Esophagus muscularis mucosa (tissue), 4 donors: Measurements from ENCODE around the gene CCDC88C. TPM values are rescaled to one million over a fixed set of nuclear protein-coding genes. Genes with fewer than 3 reads are reported as not detected.

Source experiments
- DNase-seq: peaks from one replicate; pipeline ENCODE4 v3.0.0-alpha.2; 2017; ENCODE audit errors: extremely low spot score
- H3K27ac ChIP-seq, 4 donors: fragments of 200-600 bp; sonication (generic); replicated peaks in 1 of 4; 1 replicate in 3 of 4; 2 replicates in 1 of 4; pipeline ENCODE4 v1.5.1; 2016 to 2019; ENCODE audit warnings: mild to moderate bottlenecking in 1 of 4
- H3K27me3 ChIP-seq, 4 donors: fragments of 200-600 bp; sonication (generic); one replicate each; pipeline versions ENCODE4 v1.5.1 to v1.6.0; 2016 to 2019
- H3K36me3 ChIP-seq, 4 donors: fragments of 200-600 bp; sonication (generic); one replicate each; pipeline ENCODE4 v1.5.1; 2016 to 2019
- H3K4me1 ChIP-seq, 4 donors: fragments of 200-600 bp; sonication (generic); one replicate each; pipeline ENCODE4 v1.5.1; 2016 to 2019
- H3K4me3 ChIP-seq, 4 donors: fragments of 200-600 bp; sonication (generic); 1 replicate in 2 of 4; 2 replicates in 2 of 4; pipeline ENCODE4 v1.5.1; 2016 to 2019; ENCODE audit warnings: mild to moderate bottlenecking in 4 of 4, moderate library complexity in 1 of 4
- H3K9me3 ChIP-seq, 4 donors: fragments of 200-600 bp; sonication (generic); 1 replicate in 3 of 4; 2 replicates in 1 of 4; pipeline ENCODE4 v1.5.1; 2016 to 2019
- EP300 ChIP-seq: sonication (generic); formaldehyde crosslinking; IDR thresholded peaks from one replicate; pipeline ENCODE4 v1.6.1; 2017; ENCODE audit warnings: antibody characterized with exemption
- POLR2A ChIP-seq: fragments of 450-650 bp; IDR thresholded peaks from one replicate; pipeline ENCODE4 v1.6.1; 2017; ENCODE audit warnings: antibody characterized with exemption, moderate library complexity, mild to moderate bottlenecking, low read depth
- POLR2AphosphoS5 ChIP-seq, 2 donors: sonication (generic); formaldehyde crosslinking; IDR thresholded peaks; one replicate each; pipeline ENCODE4 v1.6.1; 2017; ENCODE audit warnings: antibody characterized with exemption in 2 of 2
- WGBS: methylation state at CpG from one replicate; pipeline ENCODE4 v1.1.5; 2018; 5-methylcytosine and 5-hydroxymethylcytosine counted together
- intact Hi-C: fragments of 100-400 bp; cut with DNase I; formaldehyde crosslinking; loops from one replicate; pipeline ENCODE4 v1.15.1; 2023
- total RNA-seq, 4 donors: library from RNA; depleted of rRNA; stranded (reverse); fragments of >200 nt; gene quantifications; one replicate each; pipeline versions ENCODE4 v1.1.0 to v1.2.1, GENCODE V29; 2016
- TF ChIP-seq, protein P1 (sequence below), 3 experiments: fragments of 200-600 bp in 2 of 3; fragments of 450-650 bp in 1 of 3; sonication (generic) in 2 of 3; IDR thresholded peaks; one replicate each; pipeline ENCODE4 v1.5.1; 2017 to 2019; ENCODE audit warnings: antibody characterized with exemption in 3 of 3, mild to moderate bottlenecking in 2 of 3, moderate library complexity in 1 of 3

CCDC88C gene
- total RNA-seq, 4 donors from 2014 or later: 4.2 to 6.3 (median 5.6) TPM

DNA sequence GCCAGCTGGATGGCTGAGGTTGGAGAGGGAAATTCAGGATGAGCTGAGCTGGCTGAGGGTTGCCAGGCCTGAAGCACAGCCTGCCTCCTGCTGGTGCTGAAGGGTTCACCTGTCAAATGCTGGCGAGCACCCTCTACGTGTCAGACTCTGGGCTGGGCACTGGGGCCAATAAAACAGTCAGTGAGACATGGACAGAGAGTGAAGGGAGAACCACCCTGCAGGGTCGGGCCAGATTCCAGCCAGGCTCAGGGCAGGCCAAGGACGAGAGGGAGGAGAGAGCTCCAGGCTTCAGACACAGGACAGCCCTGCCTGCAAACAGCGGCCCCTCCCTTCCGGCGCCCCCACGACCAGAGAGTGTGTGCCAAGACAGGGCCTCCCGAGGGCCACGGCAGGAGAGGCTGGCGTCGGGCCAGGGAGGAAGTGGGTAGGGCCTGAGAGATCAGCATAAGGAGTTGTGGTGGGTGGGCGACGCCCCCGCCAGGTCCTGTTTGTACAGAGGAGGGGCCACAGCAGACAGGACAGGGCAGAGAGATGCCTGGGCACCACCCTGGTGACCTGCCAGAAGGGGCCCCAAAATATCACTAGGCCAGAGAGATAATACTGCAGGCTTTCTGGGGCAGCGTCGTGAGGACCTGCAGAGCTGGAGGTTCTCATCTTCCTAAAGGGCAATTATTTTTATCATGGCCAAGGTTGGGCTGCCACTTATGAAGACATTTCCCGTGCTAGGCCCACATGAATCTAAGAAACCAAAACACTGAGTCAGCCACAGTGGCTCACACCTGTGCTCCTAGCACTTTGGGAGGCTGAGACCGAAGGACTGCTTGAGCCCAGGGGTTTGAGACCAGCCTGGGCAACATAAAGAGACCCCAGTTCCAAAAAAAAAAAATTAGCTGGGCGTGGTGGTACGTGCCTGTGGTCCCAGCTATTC, 100.0 kb downstream of the CCDC88C start:
- H3K27me3 ChIP-seq: peaks cover 0 to 5% (median 0%) of the 10 kb centered on the region in 4 donors
- no peaks in the 10 kb centered on the region for H3K9me3 ChIP-seq
- H3K4me1 ChIP-seq: peaks cover 14 to 25% (median 19%) of the 10 kb centered on the region in 4 donors
- intact Hi-C loops: no loop called here
- peaks cover 0 to 25% (median 9%) of the 10 kb centered on the region in 4 donors for H3K36me3 ChIP-seq
- no peak for TF ChIP-seq EP300
- TF ChIP-seq, protein P1, sequence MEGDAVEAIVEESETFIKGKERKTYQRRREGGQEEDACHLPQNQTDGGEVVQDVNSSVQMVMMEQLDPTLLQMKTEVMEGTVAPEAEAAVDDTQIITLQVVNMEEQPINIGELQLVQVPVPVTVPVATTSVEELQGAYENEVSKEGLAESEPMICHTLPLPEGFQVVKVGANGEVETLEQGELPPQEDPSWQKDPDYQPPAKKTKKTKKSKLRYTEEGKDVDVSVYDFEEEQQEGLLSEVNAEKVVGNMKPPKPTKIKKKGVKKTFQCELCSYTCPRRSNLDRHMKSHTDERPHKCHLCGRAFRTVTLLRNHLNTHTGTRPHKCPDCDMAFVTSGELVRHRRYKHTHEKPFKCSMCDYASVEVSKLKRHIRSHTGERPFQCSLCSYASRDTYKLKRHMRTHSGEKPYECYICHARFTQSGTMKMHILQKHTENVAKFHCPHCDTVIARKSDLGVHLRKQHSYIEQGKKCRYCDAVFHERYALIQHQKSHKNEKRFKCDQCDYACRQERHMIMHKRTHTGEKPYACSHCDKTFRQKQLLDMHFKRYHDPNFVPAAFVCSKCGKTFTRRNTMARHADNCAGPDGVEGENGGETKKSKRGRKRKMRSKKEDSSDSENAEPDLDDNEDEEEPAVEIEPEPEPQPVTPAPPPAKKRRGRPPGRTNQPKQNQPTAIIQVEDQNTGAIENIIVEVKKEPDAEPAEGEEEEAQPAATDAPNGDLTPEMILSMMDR (IDR thresholded peaks at IDR 0.05): peak in 1 of 3 experiments; percentile 7
- peak overlapping the region in 2 of 4 donors; percentile 30 to 31 for H3K27ac ChIP-seq
- DNase-seq: no peak
- WGBS: 64% methylated on average over 10 of the region's 21 CpGs
- H3K4me3 ChIP-seq: no peak overlapping the region

DNA sequence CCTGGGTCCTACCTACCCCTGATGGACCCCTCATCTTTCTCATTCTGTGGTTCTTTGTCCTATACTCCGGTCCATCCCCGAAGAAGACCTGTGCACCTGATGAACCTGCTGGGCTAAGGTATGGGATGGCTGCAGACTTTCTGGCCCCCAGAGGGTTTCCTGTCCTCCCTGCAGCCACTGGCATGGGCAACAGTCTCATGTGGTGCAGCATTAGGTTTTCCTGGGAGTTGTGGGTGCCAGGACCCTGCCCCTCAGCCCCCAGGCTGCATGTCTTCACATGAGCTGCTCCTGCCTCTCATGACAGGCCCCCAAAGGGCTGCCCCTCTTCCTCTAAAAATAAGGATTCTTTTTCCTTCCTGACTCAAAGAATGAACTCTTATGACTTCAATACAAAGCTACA, 100.9 kb downstream of the CCDC88C start:
- Histone ChIP-seq H3K27ac (no peak overlapping the region), H3K36me3 (peaks cover 0 to 25% (median 9%) of the 10 kb centered on the region in 4 donors), H3K4me3 (no peak overlapping the region), H3K27me3 (peaks cover 0 to 5% (median 0%) of the 10 kb centered on the region in 4 donors), H3K9me3 (no peaks in the 10 kb centered on the region), H3K4me1 (peaks cover 14 to 21% (median 19%) of the 10 kb centered on the region in 4 donors)
- TF ChIP-seq, protein P1 (IDR thresholded peaks at IDR 0.05): no peak
- no peak for TF ChIP-seq POLR2AphosphoS5 (IDR thresholded peaks at IDR 0.05)
- TF ChIP-seq POLR2A: no peak
- no peak for TF ChIP-seq EP300
- DNase-seq: no peak
- 88% methylated on average over 2 of the region's 2 CpGs for whole genome bisulfite sequencing
- intact Hi-C loops: no loop called here

DNA sequence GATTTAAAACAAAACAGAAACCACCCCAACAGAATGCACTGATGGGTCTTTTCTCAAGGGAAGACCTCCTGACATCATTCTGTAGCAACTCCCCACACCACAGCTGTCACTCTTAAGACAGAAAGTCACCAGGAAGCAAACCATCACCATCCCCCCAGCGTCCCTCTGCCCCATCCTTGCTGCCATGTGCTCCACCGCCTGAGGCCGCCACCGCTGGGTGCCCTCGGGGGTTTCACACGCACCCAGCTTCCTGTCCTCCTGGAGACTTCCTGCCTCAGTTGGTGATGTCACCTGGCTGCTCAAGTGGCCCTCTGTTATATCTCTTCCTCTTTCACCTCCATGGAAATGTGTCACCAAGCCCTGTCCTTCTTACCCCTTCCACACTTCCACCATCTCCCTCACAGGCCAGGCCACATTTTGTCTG, 101.8 kb downstream of the CCDC88C start:
- intact Hi-C loops: no loop called here
- WGBS: 70% methylated on average over 6 of the region's 6 CpGs
- no peak for TF ChIP-seq POLR2A
- TF ChIP-seq POLR2AphosphoS5 (IDR thresholded peaks at IDR 0.05): no peak
- TF ChIP-seq EP300: no peak
- TF ChIP-seq, protein P1 (IDR thresholded peaks at IDR 0.05): no peak
- Histone ChIP-seq H3K27ac (no peak overlapping the region), H3K36me3 (peaks cover 0 to 26% (median 9%) of the 10 kb centered on the region in 4 donors), H3K4me3 (no peak overlapping the region), H3K4me1 (peaks cover 14 to 21% (median 19%) of the 10 kb centered on the region in 4 donors), H3K9me3 (no peaks in the 10 kb centered on the region), H3K27me3 (peaks cover 0 to 5% (median 0%) of the 10 kb centered on the region in 4 donors)
- no peak for DNase-seq

DNA sequence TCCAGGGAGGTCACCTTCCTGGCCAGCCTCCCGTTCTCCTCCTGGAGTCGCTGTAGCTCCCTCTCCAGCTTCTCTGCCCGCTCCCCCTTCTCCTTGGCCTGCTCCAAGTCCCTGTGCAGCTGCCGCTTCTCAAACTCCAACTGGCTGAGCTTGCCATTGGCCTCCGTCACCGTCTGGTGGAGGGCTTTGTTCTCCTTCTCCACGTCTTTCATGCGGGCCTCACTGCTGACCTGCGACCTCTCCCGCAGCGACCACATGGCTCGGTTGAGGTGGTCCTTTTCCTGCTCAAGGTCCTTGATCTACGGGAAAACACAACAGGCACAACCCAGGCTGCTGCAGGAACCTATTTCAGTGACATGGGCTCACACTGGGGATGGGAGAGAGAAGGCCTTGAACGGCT, 103.8 kb downstream of the CCDC88C start:
- no peak overlapping the region for H3K4me3 ChIP-seq
- peaks cover 0 to 5% (median 0%) of the 10 kb centered on the region in 4 donors for H3K27me3 ChIP-seq
- H3K4me1 ChIP-seq: peaks cover 14 to 21% (median 19%) of the 10 kb centered on the region in 4 donors
- intact Hi-C loops: no loop called here
- peaks cover 0 to 22% (median 6%) of the 10 kb centered on the region in 4 donors for H3K36me3 ChIP-seq
- TF ChIP-seq POLR2A (no peak), POLR2AphosphoS5 (IDR thresholded peaks at IDR 0.05) (no peak), EP300 (no peak)
- TF ChIP-seq, protein P1 (IDR thresholded peaks at IDR 0.05): no peak
- no peak for DNase-seq
- H3K9me3 ChIP-seq: no peaks in the 10 kb centered on the region
- H3K27ac ChIP-seq: no peak overlapping the region
- WGBS: 87% methylated on average over 14 of the region's 14 CpGs
